A172 (cell line): ENCODE data around the gene SPATA31C2. TPM values are rescaled to one million over a fixed set of nuclear protein-coding genes. Genes with fewer than 3 reads are reported as not detected.
A peak's percentile ranks its signal among the peaks of the same experiment; 100 is the strongest.
"Not testable (repeated sequence)": the region's sequence is repeated elsewhere in the genome, so short reads cannot be mapped to it uniquely, and the experiment has no call there.

ENCODE experiments used
- DNase-seq: peaks from one replicate; pipeline ENCODE4 v3.0.0-alpha.2; 2015; ENCODE audit warnings: low spot score
- total RNA-seq: library from RNA; depleted of rRNA; stranded (reverse); fragments of >200 nt; shearing (Covaris generic); gene quantifications from 2 replicates; pipeline ENCODE4 v1.2.3, GENCODE V29; 2014; rRNA removed

The SPATA31C2 gene
- total RNA-seq, 1 experiment from 2014 or later: not detected

DNA sequence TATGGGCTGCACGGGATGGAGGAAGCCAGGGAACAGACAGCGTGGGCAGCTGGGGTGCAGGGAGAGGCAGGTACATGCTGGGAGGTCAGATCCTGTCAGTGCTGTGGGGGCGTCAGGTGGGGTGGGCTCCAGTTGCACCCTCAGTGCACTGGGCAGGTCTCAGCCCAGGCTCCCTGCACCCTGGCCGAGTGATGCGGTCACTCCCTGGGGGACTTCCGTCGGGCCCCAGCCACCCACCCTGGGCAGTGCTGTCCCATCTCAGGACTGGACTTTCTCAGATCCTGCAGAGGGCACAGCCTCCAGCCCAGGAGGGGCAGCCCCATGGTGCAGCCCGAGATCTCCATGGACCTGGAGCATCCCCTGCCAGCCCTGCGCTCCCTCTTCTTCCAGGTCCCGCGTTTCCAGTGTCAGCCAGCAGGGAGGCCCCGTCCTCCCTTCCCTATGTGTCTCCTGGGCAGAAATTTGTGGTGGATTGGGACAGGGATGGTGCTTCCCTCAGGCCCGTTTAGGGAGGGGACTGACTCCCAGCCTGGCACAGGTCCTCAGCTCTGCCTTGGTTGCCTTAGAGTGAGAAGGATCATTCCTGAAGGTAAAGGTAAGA, 10.5 kb downstream of the SPATA31C2 start:
- DNase-seq: not testable (repeated sequence)

DNA sequence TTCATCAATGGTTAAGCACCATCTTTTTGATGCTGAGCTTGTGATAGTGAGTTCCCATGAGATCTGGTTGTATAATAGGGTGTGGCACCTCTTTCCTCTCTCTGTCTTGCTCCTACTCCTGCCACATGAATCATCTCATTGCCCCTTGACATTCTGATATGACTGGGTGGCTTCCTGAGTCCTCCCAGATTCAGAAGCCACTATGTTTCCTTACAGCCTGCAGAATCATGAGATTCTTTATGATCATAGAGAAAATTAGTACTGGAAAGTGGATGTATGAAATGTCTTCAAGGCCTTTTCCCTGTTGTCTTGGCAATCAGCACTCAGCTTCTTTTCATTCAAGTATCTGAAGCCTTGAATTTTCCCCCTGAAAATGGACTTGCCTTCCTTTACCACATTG, 14.9 kb downstream of the SPATA31C2 start:
- not testable (repeated sequence) for DNase-seq

DNA sequence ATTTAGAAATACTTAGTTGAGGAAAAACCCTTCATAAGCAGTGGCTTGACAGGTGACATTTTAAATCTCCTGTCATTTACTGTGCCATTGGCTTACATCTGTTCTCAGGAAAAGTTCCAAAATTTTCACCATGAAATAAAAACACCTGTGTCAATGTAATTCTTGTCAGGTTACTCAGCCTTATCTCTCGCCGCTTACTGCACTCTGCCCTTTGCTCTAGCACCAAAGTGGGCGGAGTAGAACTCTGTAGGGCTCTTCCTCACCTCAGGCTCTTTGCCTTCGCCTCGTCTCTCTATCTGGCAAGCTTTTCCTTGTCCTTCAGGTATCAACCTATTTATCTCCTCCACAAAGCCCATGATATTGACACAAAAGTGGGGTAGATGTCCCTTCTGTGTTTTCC, 20.2 kb downstream of the SPATA31C2 start:
- DNase-seq: not testable (repeated sequence)

DNA sequence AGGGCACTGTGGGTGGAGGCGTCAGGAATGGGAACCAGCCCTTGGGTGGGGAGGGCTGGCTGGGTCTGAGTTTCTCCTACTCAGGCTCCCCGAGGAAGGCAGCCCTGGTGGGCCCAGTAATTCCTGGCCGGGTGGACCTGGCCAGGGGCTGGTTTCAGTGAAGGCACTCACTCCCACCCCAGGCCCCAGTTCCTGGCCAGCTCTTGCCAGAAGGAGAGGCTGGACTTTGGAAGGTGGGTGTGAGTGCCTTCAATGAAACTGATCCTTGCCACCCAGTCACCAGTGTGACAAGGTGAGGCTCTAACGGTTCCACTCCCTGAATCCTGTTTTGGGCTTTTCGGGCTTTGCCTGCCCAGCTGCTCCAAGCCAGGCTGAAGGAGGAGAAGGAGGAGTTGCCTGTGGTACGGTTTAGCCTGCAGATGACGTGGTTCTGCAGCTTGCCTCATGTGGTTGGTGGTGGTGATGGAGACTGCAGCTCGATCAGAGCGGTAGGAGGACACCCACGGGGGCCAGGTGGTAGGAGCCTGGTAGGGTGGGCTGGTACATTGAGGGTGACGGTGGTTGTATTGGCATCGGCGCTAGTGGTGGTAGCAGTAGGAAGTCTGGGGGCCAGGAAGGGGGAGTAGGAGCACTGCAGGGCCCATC, 23.2 kb downstream of the SPATA31C2 start:
- DNase-seq: not testable (repeated sequence)

DNA sequence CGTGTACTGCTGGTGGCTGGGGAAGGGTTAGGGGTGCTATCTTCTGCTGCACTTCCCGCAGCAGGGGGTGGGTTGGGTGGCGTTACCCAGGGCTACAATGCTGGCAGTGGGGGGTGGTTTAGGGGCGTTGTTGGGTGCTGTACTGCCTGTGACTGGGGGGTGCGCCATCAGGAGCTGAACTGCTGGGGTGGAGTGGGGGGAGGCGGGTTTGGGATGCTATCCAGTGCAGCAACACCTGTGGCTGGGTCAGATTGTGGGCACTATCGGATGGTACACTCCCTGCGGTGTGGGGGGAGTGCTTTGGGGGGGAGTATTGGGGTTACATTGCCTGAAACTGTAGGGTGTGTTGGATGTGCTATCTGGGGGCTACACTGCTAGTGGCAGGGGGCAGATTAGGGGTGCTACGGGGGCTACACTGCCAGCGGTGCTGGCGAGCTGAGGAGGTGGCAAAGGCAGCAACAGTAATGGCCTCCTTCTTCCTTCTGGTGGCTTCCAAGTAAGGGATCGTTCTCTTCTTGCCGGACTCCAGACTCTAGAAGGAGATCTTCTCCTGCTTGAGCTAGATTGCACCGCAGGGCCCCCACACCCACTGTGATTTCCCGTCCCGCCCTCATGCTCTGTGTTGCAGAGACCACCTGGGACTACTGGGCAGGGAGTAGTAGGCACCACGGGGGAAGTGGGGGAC, 23.9 kb downstream of the SPATA31C2 start:
- not testable (repeated sequence) for DNase-seq

DNA sequence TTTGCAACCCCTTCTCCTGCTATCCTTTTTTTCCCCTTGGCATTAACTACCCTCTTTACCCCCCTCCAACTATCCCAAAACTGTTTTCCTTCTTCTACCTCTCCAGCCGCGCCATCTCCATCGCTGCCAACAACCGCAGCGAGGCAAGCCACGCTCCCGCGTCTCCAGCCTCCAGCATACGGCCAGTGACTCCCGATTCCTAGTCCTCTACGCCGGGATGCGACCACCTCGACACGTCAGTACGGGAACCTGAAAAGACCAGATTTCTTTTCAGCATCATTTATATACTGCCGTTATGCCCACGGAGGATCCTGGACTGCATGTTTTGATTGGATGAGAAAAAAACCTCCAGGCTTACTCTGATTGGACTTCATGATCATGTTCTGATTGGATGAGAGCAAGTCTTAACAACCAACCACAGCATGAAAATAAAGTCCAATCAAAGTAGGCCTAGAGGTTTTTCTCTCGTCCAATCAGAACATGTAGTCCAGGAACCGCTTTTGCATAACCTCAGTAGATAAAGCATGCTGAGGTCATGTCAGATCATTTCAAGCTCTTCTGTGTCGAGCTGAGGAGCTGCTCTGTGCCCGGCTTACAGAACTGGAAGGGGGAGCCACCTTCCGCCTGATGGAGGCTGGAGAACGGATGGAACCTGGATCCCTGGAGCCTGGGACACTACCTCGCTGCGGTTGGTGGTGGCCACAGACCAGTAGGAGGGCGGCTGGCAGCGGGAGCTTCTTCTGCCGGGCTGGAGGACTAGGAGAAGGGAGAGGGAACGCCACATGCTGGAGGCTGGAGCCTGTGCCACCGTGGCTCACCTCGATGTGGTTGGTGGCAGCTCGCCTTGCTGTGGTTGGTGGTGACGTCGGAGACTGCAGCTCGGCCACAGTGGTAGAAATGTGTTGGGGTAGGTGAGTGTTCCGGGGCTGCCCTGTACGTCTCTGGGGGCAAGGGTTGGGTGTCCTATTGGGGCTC, 24.8 kb downstream of the SPATA31C2 start:
- DNase-seq: not testable (repeated sequence)

DNA sequence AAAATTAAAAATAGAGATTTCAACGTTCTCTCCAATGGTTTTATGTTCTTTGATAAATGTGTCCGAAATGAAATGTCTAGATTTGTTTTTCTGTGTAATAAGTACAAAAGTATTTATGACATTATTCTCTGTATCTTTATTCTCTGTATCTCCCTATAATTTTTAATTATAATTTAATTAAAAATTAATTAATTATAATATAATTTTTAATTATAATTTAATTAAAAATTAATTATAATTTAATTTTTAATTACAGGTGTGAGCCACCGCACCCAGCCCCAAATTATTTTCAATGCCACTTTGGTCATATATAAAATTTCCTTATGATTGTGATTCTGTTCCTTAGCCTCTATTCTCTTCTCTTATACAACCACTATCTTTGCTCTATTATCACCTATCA, 28.2 kb downstream of the SPATA31C2 start:
- no peak for DNase-seq

DNA sequence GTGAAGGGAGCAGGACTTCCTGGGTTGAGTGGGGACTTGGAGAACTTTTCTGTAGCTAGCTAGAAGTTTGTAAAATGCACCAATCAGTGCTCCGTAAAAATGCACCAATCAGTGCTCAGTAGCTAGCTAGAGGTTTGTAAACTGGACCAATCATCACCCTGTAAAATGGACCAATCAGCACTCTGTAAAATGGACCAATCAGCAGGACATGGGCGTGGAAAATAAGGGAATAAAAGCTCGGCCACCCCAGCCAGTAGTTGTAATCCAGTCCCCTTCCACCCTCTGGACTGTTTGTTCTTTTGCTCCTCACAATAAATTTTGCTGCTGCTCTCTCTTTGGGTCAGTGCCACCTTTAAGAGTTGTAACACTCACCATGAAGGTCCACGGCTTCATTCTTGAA, 29.5 kb downstream of the SPATA31C2 start:
- peak; percentile 23 for DNase-seq

DNA sequence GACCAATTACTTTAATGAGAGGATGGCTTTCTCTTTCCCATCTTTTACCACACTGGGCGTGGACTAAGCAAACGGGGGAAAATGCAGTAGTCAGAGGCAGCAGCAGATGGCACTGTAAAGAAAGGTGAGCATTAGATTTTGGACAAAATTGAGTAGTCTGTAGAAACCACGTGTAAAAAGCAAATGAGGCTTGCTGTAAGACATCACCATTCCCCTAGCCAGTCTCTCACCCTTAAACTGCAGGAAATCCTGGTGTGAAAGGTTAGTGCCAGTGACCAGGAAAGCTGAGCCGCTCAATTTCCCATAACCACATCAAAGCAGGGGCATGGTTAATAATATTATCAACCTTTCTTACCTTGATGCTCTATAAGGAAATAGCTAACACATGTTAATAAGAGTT, 31.8 kb downstream of the SPATA31C2 start:
- DNase-seq: peak; percentile 69

DNA sequence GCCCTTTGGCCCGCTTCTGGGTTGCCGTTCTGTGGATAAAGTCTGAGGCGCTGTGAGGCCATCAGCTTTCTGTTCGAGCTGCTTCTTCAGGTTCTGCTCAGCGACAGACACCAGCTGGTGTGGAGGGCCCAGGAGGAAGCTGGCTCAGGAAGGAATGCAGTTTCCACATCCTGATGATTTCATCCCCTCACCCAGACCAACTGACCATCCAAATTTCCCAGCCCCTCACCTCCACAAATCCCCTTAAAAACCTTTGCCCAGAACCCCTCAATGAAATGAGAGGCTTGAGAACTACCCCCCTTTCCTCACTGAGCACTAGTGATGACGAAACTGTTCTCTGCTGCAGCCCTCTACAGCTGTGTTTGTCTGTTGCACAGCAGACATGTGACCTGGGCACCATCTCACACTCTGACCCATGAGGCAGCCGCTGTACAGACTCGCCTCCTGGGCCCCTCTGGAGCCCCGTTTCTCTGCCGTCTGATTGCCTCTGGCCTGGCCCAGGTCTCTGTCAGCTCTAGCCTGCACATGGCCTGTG, 45.4 kb downstream of the SPATA31C2 start:
- DNase-seq: no peak

DNA sequence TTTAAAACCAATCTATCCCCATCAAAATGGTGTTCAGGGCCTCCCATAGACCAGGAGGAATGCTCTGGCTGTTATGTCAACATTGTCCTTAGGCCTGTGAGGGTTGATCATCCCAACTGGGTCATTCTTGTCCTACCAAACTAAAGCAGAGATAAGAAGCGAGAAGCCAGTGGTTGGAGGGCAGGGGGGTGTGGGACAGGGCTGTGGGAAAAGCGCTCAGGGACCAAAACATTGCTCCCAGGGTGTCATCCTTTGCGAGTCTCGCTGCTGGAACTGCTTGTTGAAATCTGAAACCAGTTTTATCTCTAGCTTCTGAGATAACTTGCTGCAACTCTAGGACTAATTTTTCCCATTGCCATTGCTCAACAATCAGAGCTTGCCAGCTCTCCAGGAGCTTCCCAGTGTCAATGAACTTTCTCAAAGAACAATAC, 48.1 kb downstream of the SPATA31C2 start:
- DNase-seq: no peak

DNA sequence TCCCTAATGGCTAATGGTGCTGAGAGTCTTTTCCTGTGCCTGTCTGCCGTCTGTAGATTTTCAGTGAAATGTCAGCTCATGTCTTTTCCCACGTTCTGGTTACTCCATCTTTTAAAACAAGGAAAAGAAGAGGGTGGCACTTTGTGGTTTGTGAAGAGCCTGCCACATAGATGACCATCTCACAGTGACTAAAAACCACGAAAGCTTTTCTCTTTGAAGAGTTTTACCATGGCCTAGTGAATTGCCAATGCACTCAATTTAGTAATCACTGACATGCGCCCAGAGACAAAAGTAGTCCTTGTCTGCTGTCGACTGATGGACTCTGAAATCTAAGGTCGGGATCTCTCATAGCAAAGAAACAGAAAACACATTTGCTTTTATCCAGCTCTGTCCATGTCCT, 50.4 kb downstream of the SPATA31C2 start:
- peak; percentile 25 for DNase-seq

DNA sequence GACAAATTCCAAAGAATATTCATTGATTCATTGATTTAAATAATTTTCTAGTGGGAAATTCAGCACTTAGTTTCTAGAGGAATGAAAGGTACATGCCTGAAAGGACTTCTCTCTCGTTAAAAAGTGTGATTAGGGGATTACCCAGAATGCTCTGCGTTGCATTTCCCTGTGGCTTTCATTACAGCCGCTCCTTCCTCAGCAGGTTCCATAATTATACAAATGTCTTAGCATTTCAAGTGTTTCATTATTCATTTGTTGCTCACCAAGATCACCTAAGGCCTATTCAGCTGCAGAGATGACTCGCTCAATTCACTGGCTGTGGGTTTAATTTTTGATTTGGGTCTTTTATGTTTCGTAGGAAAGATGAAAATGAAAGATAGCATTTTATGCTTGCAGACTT, 52.8 kb downstream of the SPATA31C2 start:
- DNase-seq: peak; percentile 17

DNA sequence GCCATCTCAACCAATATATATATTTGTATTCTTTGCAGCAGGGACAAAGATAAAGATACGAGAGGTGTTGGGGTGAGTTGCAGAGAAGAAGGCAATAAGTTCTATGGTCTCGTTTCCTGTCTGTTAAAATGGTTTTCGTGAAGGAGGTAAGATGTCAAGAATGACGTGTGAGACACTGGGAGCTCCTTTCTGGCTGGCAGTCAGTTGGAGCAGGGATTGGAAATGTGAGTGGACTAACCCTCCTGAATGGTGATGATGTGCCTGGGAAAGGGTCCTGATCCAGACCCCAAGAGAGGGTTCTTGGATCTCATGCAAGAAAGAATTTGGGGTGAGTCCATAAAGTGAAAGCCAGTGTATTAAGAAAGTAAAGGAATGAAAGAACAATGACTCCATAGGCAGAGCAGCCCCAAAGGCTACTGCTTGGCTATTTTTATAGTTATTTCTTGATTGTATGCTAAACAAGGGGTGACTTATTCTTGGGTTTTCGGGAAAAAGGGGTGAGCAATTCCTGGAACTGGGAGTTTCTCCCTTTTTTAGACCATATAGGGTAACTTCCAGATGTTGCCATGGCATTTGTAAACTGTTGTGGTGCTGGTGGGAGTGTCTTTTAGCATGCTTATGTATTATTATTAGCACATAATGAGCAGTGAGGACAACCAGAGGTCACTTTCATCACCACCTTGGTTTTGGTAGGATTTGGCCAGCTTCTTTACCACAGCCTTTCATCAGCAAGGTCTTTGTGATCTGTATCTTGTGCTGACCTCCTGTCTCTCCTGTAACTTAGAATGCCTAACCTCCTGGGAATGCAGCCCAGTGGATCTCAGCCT, 53.7 kb downstream of the SPATA31C2 start:
- no peak for DNase-seq

Other genes starting within 250 kb of the SPATA31C2 start
- gene SPATA31C1, start 220.5 kb downstream of the SPATA31C2 start, total RNA-seq: not detected in 2 replicates
- gene CDK20, start 163.9 kb downstream of the SPATA31C2 start, total RNA-seq: 7.7 and 17.7 TPM in 2 replicates
- 160 and 246 TPM in 2 replicates for gene SPIN1, start 250.0 kb upstream of the SPATA31C2 start, total RNA-seq